ENCODE data around the gene RASGRP2. TPM values are rescaled to one million over a fixed set of nuclear protein-coding genes. Genes with fewer than 3 reads are reported as not detected.
A peak's percentile ranks its signal among the peaks of the same experiment; 100 is the strongest.

Gene RASGRP2
- total RNA-seq, 4 donors from 2014 or later = 32.8 to 72.8 (median 34.9) TPM

GRCh38 chr11:64734811-64735724 lies 8.9 kb downstream of the RASGRP2 start:
- Histone ChIP-seq H3K4me1 (peaks cover 0 to 9% (median 1%) of the 10 kb centered on the region in 4 donors), H3K27me3 (no peaks in the 10 kb centered on the region), H3K9me3 (no peaks in the 10 kb centered on the region), H3K27ac (replicated peaks in 1 of 4) (peak overlapping the region in 1 of 4 donors; percentile 3), H3K36me3 (peaks cover 7 to 80% (median 58%) of the 10 kb centered on the region in 4 donors), H3K4me3 (no peak overlapping the region)
- WGBS = 77% methylated on average over 14 of the region's 23 CpGs
- no peak for DNase-seq (ENCODE audit: extremely low spot score)
- TF ChIP-seq EP300 (IDR thresholded peaks at IDR 0.05) (no peak), CTCF (IDR thresholded peaks at IDR 0.05) (no peak), POLR2A (IDR thresholded peaks at IDR 0.05; ENCODE audit: low read depth) (no peak), POLR2AphosphoS5 (IDR thresholded peaks at IDR 0.05) (no peak)
- intact Hi-C loops (cut with DNase I) = no loop called here

DNA sequence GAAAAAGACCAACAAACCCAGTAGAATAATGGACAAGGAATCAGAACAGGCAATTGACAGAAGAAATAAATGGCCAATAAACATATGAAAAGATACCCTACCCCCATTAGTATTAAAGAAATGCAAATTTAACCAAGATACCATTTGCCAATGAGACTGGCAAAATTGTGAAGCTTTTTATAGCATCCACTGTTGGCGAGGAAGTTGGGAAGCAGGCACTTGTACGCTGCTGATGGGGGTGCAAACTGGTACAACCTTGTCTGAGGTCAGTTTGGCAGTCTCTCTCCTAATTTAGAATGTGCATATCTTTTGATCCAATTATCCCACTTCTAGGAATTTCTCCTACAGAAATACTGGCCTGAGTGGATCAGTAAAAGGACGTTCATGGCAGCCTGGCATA lies 12.3 kb downstream of the RASGRP2 start:
- Histone ChIP-seq H3K4me1 (peaks cover 0 to 14% (median 6%) of the 10 kb centered on the region in 4 donors), H3K27ac (replicated peaks in 1 of 4) (no peak overlapping the region), H3K27me3 (no peaks in the 10 kb centered on the region), H3K36me3 (peaks cover 0 to 76% (median 65%) of the 10 kb centered on the region in 4 donors), H3K9me3 (no peaks in the 10 kb centered on the region), H3K4me3 (no peak overlapping the region)
- intact Hi-C loops (cut with DNase I) = no loop called here
- 79% methylated on average over 3 of the region's 3 CpGs for WGBS
- DNase-seq (ENCODE audit: extremely low spot score) = no peak
- no peak for TF ChIP-seq POLR2AphosphoS5 (IDR thresholded peaks at IDR 0.05)
- TF ChIP-seq EP300 (IDR thresholded peaks at IDR 0.05) = no peak
- TF ChIP-seq POLR2A (IDR thresholded peaks at IDR 0.05; ENCODE audit: low read depth) = no peak
- no peak for TF ChIP-seq CTCF (IDR thresholded peaks at IDR 0.05)

GRCh38 chr11:64729851-64730382 lies 14.0 kb downstream of the RASGRP2 start:
- no peak for TF ChIP-seq CTCF (IDR thresholded peaks at IDR 0.05)
- no peak for TF ChIP-seq EP300 (IDR thresholded peaks at IDR 0.05)
- no peak for TF ChIP-seq POLR2A (IDR thresholded peaks at IDR 0.05; ENCODE audit: low read depth)
- TF ChIP-seq POLR2AphosphoS5 (IDR thresholded peaks at IDR 0.05) = no peak
- H3K9me3 ChIP-seq = no peaks in the 10 kb centered on the region
- DNase-seq (ENCODE audit: extremely low spot score) = no peak
- WGBS = 59% methylated on average over 21 of the region's 21 CpGs
- H3K4me1 ChIP-seq = peaks cover 0 to 7% (median 5%) of the 10 kb centered on the region in 4 donors
- intact Hi-C loops (cut with DNase I) = no loop called here
- no peaks in the 10 kb centered on the region for H3K27me3 ChIP-seq
- no peak overlapping the region for H3K27ac ChIP-seq (replicated peaks in 1 of 4)
- no peak overlapping the region for H3K4me3 ChIP-seq
- peaks cover 0 to 59% (median 49%) of the 10 kb centered on the region in 4 donors for H3K36me3 ChIP-seq

GRCh38 chr11:64728757-64729365 lies 15.1 kb downstream of the RASGRP2 start:
- Histone ChIP-seq H3K27ac (replicated peaks in 1 of 4) (no peak overlapping the region), H3K36me3 (peaks cover 0 to 49% (median 40%) of the 10 kb centered on the region in 4 donors), H3K27me3 (no peaks in the 10 kb centered on the region), H3K4me3 (no peak overlapping the region), H3K9me3 (no peaks in the 10 kb centered on the region), H3K4me1 (peaks cover 0 to 7% (median 6%) of the 10 kb centered on the region in 4 donors)
- no peak for TF ChIP-seq EP300 (IDR thresholded peaks at IDR 0.05)
- no peak for TF ChIP-seq CTCF (IDR thresholded peaks at IDR 0.05)
- no peak for TF ChIP-seq POLR2AphosphoS5 (IDR thresholded peaks at IDR 0.05)
- TF ChIP-seq POLR2A (IDR thresholded peaks at IDR 0.05; ENCODE audit: low read depth) = no peak
- 94% methylated on average over 11 of the region's 11 CpGs for WGBS
- intact Hi-C loops (cut with DNase I) = no loop called here
- no peak for DNase-seq (ENCODE audit: extremely low spot score)

Measured in esophagus muscularis mucosa (tissue), 4 donors.